GM23338 (cell line): ENCODE data around the gene ANO6.

Source experiments
- EZH2 ChIP-seq: fragments of 200-600 bp; sonication (generic); IDR thresholded peaks from one replicate; pipeline ENCODE4 v1.8.0; 2017; ENCODE audit warnings: antibody characterized with exemption, mild to moderate bottlenecking, low read depth; ENCODE audit not compliant: unreplicated experiment
- EZH2phosphoT487 ChIP-seq: fragments of 200-600 bp; sonication (generic); IDR thresholded peaks from one replicate; pipeline ENCODE4 v1.8.1; 2018; ENCODE audit warnings: antibody characterized with exemption; ENCODE audit not compliant: unreplicated experiment
- NANOG ChIP-seq: IDR thresholded peaks from 2 replicates; pipeline ENCODE4 v1.6.1; 2016; ENCODE audit warnings: antibody characterized with exemption, borderline replicate concordance
- TF ChIP-seq, protein P1 (sequence below), 2 experiments: fragments of 200-600 bp in 1 of 2; sonication (generic) in 1 of 2; conservative IDR thresholded peaks; 2 replicates each; pipeline versions ENCODE4 v1.5.1 to v1.6.1; 2016 to 2017; ENCODE audit warnings: antibody characterized with exemption in 2 of 2, low read depth in 2 of 2, mild to moderate bottlenecking in 2 of 2, moderate library complexity in 1 of 2

GRCh38 chr12:45298721-45299692 lies 83.1 kb downstream of the ANO6 start:
- no peak for TF ChIP-seq EZH2
- TF ChIP-seq, protein P1, sequence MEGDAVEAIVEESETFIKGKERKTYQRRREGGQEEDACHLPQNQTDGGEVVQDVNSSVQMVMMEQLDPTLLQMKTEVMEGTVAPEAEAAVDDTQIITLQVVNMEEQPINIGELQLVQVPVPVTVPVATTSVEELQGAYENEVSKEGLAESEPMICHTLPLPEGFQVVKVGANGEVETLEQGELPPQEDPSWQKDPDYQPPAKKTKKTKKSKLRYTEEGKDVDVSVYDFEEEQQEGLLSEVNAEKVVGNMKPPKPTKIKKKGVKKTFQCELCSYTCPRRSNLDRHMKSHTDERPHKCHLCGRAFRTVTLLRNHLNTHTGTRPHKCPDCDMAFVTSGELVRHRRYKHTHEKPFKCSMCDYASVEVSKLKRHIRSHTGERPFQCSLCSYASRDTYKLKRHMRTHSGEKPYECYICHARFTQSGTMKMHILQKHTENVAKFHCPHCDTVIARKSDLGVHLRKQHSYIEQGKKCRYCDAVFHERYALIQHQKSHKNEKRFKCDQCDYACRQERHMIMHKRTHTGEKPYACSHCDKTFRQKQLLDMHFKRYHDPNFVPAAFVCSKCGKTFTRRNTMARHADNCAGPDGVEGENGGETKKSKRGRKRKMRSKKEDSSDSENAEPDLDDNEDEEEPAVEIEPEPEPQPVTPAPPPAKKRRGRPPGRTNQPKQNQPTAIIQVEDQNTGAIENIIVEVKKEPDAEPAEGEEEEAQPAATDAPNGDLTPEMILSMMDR (conservative IDR thresholded peaks at IDR 0.05; ENCODE audit: low read depth in 2 of 2): no peak
- TF ChIP-seq EZH2phosphoT487: no peak
- TF ChIP-seq NANOG: no peak
